B cell (primary cell): ENCODE measurements around the gene CSNK1G1. TPM values are rescaled to one million over a fixed set of nuclear protein-coding genes. Genes with fewer than 3 reads are reported as not detected.
A peak's percentile ranks its signal among the peaks of the same experiment; 100 is the strongest.

Experiments used
- ATAC-seq: fragments of 200-7000 bp; cut with Tn5 transposase; one replicate; pipeline ENCODE4 v1.10.0; 2021; ENCODE audit warnings: low read depth, mild to moderate bottlenecking, moderate number of reproducible peaks, moderate library complexity
- CTCF ChIA-PET: fragments of 350-600 bp; sonication (Branson Sonifier 250); formaldehyde crosslinking; loops from one replicate; lab custom pipeline; 2021; ENCODE audit warnings: antibody characterized with exemption, inconsistent platforms; lab: Charles Lee
- POLR2A ChIA-PET: fragments of 350-600 bp; sonication (Branson Sonifier 250); formaldehyde crosslinking; loops from one replicate; lab custom pipeline; 2021; ENCODE audit warnings: antibody characterized with exemption; lab: Charles Lee
- DNase-seq: peaks from one replicate; pipeline ENCODE4 v3.0.0; 2013
- H2AFZ ChIP-seq: 2 replicates; pipeline ENCODE4 v1.6.1; 2012; ENCODE audit warnings: mild to moderate bottlenecking, low read depth, low read length; ENCODE audit not compliant: insufficient read depth, poor library complexity, severe bottlenecking
- H3K27ac ChIP-seq, 2 donors: 1 replicate in 1 of 2; 2 replicates in 1 of 2; pipeline ENCODE4 v1.5.1; 2012 to 2013; ENCODE audit warnings: low read length in 2 of 2, mild to moderate bottlenecking in 2 of 2, moderate library complexity in 1 of 2
- H3K27me3 ChIP-seq, 4 experiments: fragments of 200-600 bp in 1 of 4; sonication (generic) in 1 of 4; replicated peaks in 1 of 4; 1 replicate in 2 of 4; 2 replicates in 2 of 4; pipeline versions ENCODE4 v1.6.1 to v1.7.0; 2013 to 2016; ENCODE audit warnings: low read length in 3 of 4, mild to moderate bottlenecking in 2 of 4, mixed read lengths in 1 of 4, moderate library complexity in 1 of 4; ENCODE audit not compliant: insufficient read depth in 4 of 4, control insufficient read depth in 3 of 4; ENCODE audit errors: control extremely low read depth in 1 of 4
- H3K36me3 ChIP-seq, 2 experiments: replicated peaks in 1 of 2; 1 replicate in 1 of 2; 2 replicates in 1 of 2; pipeline versions ENCODE4 v1.6.1 to v1.7.1; 2013; ENCODE audit warnings: low read length in 1 of 2; ENCODE audit not compliant: insufficient read depth in 2 of 2, control insufficient read depth in 1 of 2; ENCODE audit errors: control extremely low read depth in 1 of 2, extremely low read depth in 1 of 2
- H3K4me1 ChIP-seq, 2 donors: fragments of 200-600 bp in 1 of 2; sonication (generic) in 1 of 2; 1 replicate in 1 of 2; 2 replicates in 1 of 2; pipeline versions ENCODE4 v1.5.1 to v1.6.1; 2013 to 2017; ENCODE audit warnings: low read length in 2 of 2; ENCODE audit not compliant: control insufficient read depth in 2 of 2, insufficient read depth in 2 of 2
- H3K4me2 ChIP-seq: replicated peaks from 2 replicates; pipeline ENCODE3; 2012; ENCODE audit warnings: mild to moderate bottlenecking, low read depth, low read length; ENCODE audit not compliant: poor library complexity, severe bottlenecking
- H3K4me3 ChIP-seq, 5 experiments: fragments of 200-600 bp in 1 of 5; sonication (generic) in 1 of 5; 1 replicate in 3 of 5; 2 replicates in 2 of 5; pipeline versions ENCODE4 v1.5.1 to v1.7.0; 2011 to 2016; ENCODE audit warnings: low read length in 4 of 5, mild to moderate bottlenecking in 4 of 5, low read depth in 2 of 5, control low read depth in 1 of 5, moderate library complexity in 1 of 5; ENCODE audit not compliant: insufficient read depth in 1 of 5; ENCODE audit errors: control extremely low read depth in 1 of 5, extremely low read depth in 1 of 5
- H3K79me2 ChIP-seq: fragments of 200-600 bp; sonication (generic); one replicate; pipeline ENCODE4 v1.6.0; 2016; ENCODE audit warnings: low read length; ENCODE audit not compliant: control insufficient read depth, insufficient read depth
- H3K9ac ChIP-seq: fragments of 200-600 bp; sonication (generic); 2 replicates; pipeline ENCODE4 v1.6.1; 2017; ENCODE audit warnings: mild to moderate bottlenecking, low read length, moderate library complexity
- H3K9me3 ChIP-seq, 3 donors: one replicate each; pipeline versions ENCODE4 v1.6.1 to v1.7.1; 2013; ENCODE audit warnings: low read length in 2 of 3; ENCODE audit not compliant: control insufficient read depth in 2 of 3, insufficient read depth in 1 of 3; ENCODE audit errors: control extremely low read depth in 1 of 3
- H4K20me1 ChIP-seq: 2 replicates; pipeline ENCODE4 v1.6.0; 2012; ENCODE audit warnings: mild to moderate bottlenecking, low read length; ENCODE audit not compliant: insufficient read depth, control insufficient read depth, poor library complexity, severe bottlenecking
- H3K27ac Mint-ChIP-seq: one replicate; pipeline ENCODE4 v1.8.0; 2021; ENCODE audit warnings: mixed read lengths
- H3K27me3 Mint-ChIP-seq: one replicate; pipeline ENCODE4 v1.8.0; 2021; ENCODE audit warnings: mixed read lengths
- H3K4me1 Mint-ChIP-seq: one replicate; pipeline ENCODE4 v1.8.0; 2021; ENCODE audit warnings: mixed read lengths
- H3K4me3 Mint-ChIP-seq: one replicate; pipeline ENCODE4 v1.8.0; 2021; ENCODE audit warnings: mixed read lengths
- H3K9me3 Mint-ChIP-seq: one replicate; pipeline ENCODE4 v1.8.0; 2022; ENCODE audit warnings: mixed read lengths; ENCODE audit not compliant: insufficient read depth
- CTCF ChIP-seq: fragments of 200-600 bp; IDR thresholded peaks from one replicate; pipeline ENCODE4 v1.8.0; 2022; ENCODE audit warnings: antibody characterized with exemption, mild to moderate bottlenecking
- EZH2 ChIP-seq: IDR thresholded peaks from 2 replicates; pipeline ENCODE4 v1.6.1; 2012; ENCODE audit warnings: borderline replicate concordance, low read depth, mild to moderate bottlenecking, moderate library complexity, low read length; ENCODE audit not compliant: insufficient read depth, poor library complexity, severe bottlenecking
- WGBS: methylation state at CpG from one replicate; pipeline ENCODE4 v1.1.5; 2013; ENCODE audit warnings: missing lambda C conversion rate; ENCODE audit not compliant: insufficient coverage; 5-methylcytosine and 5-hydroxymethylcytosine counted together
- intact Hi-C: fragments of 100-400 bp; cut with micrococcal nuclease; formaldehyde crosslinking; loops from one replicate; pipeline ENCODE4 v1.10.0; 2022
- polyA plus RNA-seq: library from polyadenylated mRNA; depleted of rRNA; stranded (reverse); fragments of >200 nt; gene quantifications from 2 replicates; pipeline ENCODE4 v1.2.3, GENCODE V29; 2012
- total RNA-seq, 2 donors: library from RNA; stranded (reverse); fragments of 120-200 nt in 1 of 2; gene quantifications; 1 replicate in 1 of 2; 2 replicates in 1 of 2; pipeline versions ENCODE4 v1.2.3 to v1.2.4, GENCODE V29; 2013 to 2022

The CSNK1G1 gene
- total and polyA plus RNA-seq, 2 donors (not counting 1 experiment from before 2014, with no cell fraction given) = 5.2 to 40.3 TPM

- no peak overlapping the region for H2AFZ ChIP-seq
- H3K9me3 ChIP-seq = no peaks in the 10 kb centered on the region
- H4K20me1 ChIP-seq = peaks cover 8% of the 10 kb centered on the region
- ATAC-seq (no peak), DNase-seq (no peak)
- peaks cover 25 to 29% of the 10 kb centered on the region in 2 donors for H3K4me1 ChIP-seq
- 100% methylated on average over 4 of the region's 5 CpGs for WGBS
- no peak overlapping the region for H3K4me3 ChIP-seq
- ChIA-PET CTCF (interaction anchor here (3.5 kb wide), 1 partner anchor 14 kb away, joined by 9 read pairs; no protein-coding TSS in a partner anchor), POLR2A (no interaction called here)
- TF ChIP-seq CTCF = no peak
- TF ChIP-seq EZH2 = no peak
- no peaks in the 10 kb centered on the region for H3K27me3 ChIP-seq
- Mint-ChIP-seq H3K27me3 (no peaks in the 10 kb centered on the region), H3K9me3 (no peaks in the 10 kb centered on the region), H3K27ac (peak overlapping the region; percentile 57), H3K4me1 (peaks cover 33% of the 10 kb centered on the region), H3K4me3 (no peak overlapping the region)
- H3K27ac ChIP-seq = no peak overlapping the region
- no peak overlapping the region for H3K9ac ChIP-seq
- peaks cover 15% of the 10 kb centered on the region for H3K79me2 ChIP-seq
- intact Hi-C loops = no loop called here
- peaks cover 5 to 17% of the 10 kb centered on the region in 2 experiments for H3K36me3 ChIP-seq
- H3K4me2 ChIP-seq = no peak overlapping the region
Measured at GRCh38 chr15:64166102-64166890, 189.7 kb downstream of the CSNK1G1 start.

GRCh38 chr15:64164436-64164835, 191.5 kb downstream of the CSNK1G1 start:
- Histone ChIP-seq H3K27ac (peak overlapping the region; percentile 72 to 84), H3K4me3 (peak overlapping the region in 1 of 5 experiments; percentile 85), H3K9ac (peak overlapping the region; percentile 75), H3K4me2 (peak overlapping the region; percentile 88), H3K4me1 (peaks cover 32 to 45% of the 10 kb centered on the region in 2 donors), H3K36me3 (peaks cover 1 to 24% of the 10 kb centered on the region in 2 experiments), H3K79me2 (peaks cover 29% of the 10 kb centered on the region), H4K20me1 (peaks cover 21% of the 10 kb centered on the region), H3K9me3 (no peaks in the 10 kb centered on the region), H2AFZ (peak overlapping the region; percentile 78), H3K27me3 (no peaks in the 10 kb centered on the region)
- 10% methylated on average over 3 of the region's 4 CpGs for WGBS
- Mint-ChIP-seq H3K4me1 (peaks cover 43% of the 10 kb centered on the region), H3K27ac (peak overlapping the region; percentile 96), H3K4me3 (peak overlapping the region; percentile 92), H3K27me3 (no peaks in the 10 kb centered on the region), H3K9me3 (no peaks in the 10 kb centered on the region)
- CTCF ChIA-PET = interaction anchor here (0.7 to 4.7 kb wide), 6 partner anchors 11 to 223 kb away, joined by 3 to 45 read pairs (median 6); partner anchors contain the start of gene TRIP4
- no peak for TF ChIP-seq CTCF
- TF ChIP-seq EZH2 = no peak
- no peak for ATAC-seq
- POLR2A ChIA-PET = interaction anchor here (0.6 to 4.5 kb wide), 7 partner anchors 9 to 1091 kb away, joined by 3 to 55 read pairs (median 6); partner anchors contain the start of genes CIAO2A and SNX22
- intact Hi-C loops = loop anchor here (5.0 kb wide), 1 partner anchor 1123 kb away; the partner anchor contains the start of gene PARP16
- no peak for DNase-seq
